ENCODE measurements around the gene BLMH. TPM values are rescaled to one million over a fixed set of nuclear protein-coding genes. Genes with fewer than 3 reads are reported as not detected.

BLMH gene
- total RNA-seq, 2 donors from 2014 or later, result 21.7 to 25.9 TPM

- peak overlapping the region in 1 of 2 donors; percentile 32 for H3K4me3 ChIP-seq
- H3K27ac ChIP-seq, result no peak overlapping the region
- peaks cover 3% of the 10 kb centered on the region for H3K4me1 ChIP-seq (replicated peaks)
- no peak for DNase-seq (ENCODE audit: low spot score)
- no peaks in the 10 kb centered on the region for H3K27me3 ChIP-seq (replicated peaks; ENCODE audit: insufficient read depth)
- no peaks in the 10 kb centered on the region for H3K9me3 ChIP-seq
- TF ChIP-seq CTCF (IDR thresholded peaks at IDR 0.05) (no peak), POLR2AphosphoS5 (IDR thresholded peaks at IDR 0.05) (no peak), POLR2A (IDR thresholded peaks at IDR 0.05) (no peak)
- intact Hi-C loops (cut with DNase I), result loop anchor here (10.0 kb wide), 1 partner anchor 110 kb away; no protein-coding TSS in a partner anchor
- H3K36me3 ChIP-seq, result no peaks in the 10 kb centered on the region
- WGBS, result 24% methylated on average over 12 of the region's 12 CpGs
Observed at GRCh38 chr17:30234964-30235363, 56.8 kb downstream of the BLMH start.

- Histone ChIP-seq H3K4me1 (replicated peaks) (peaks cover 3% of the 10 kb centered on the region), H3K9me3 (no peaks in the 10 kb centered on the region), H3K27ac (no peak overlapping the region), H3K36me3 (no peaks in the 10 kb centered on the region), H3K27me3 (replicated peaks; ENCODE audit: insufficient read depth) (no peaks in the 10 kb centered on the region), H3K4me3 (no peak overlapping the region)
- 91% methylated on average over 6 of the region's 6 CpGs for WGBS
- no peak for DNase-seq (ENCODE audit: low spot score)
- TF ChIP-seq POLR2A (IDR thresholded peaks at IDR 0.05) (no peak), POLR2AphosphoS5 (IDR thresholded peaks at IDR 0.05) (no peak), CTCF (IDR thresholded peaks at IDR 0.05) (no peak)
- intact Hi-C loops (cut with DNase I), result loop anchor here (10.0 kb wide), 1 partner anchor 109 kb away; no protein-coding TSS in a partner anchor
Observed at GRCh38 chr17:30234296-30234695, 57.4 kb downstream of the BLMH start.

GRCh38 chr17:30232824-30233427 lies 58.8 kb downstream of the BLMH start:
- no peak overlapping the region for H3K27ac ChIP-seq
- intact Hi-C loops (cut with DNase I), result loop anchor here (10.0 kb wide), 1 partner anchor 108 kb away; no protein-coding TSS in a partner anchor
- H3K4me3 ChIP-seq, result no peak overlapping the region
- no peaks in the 10 kb centered on the region for H3K36me3 ChIP-seq
- DNase-seq (ENCODE audit: low spot score), result no peak
- TF ChIP-seq POLR2AphosphoS5 (IDR thresholded peaks at IDR 0.05), result no peak
- no peak for TF ChIP-seq CTCF (IDR thresholded peaks at IDR 0.05)
- TF ChIP-seq POLR2A (IDR thresholded peaks at IDR 0.05), result no peak
- H3K4me1 ChIP-seq (replicated peaks), result peaks cover 3% of the 10 kb centered on the region
- H3K27me3 ChIP-seq (replicated peaks; ENCODE audit: insufficient read depth), result no peaks in the 10 kb centered on the region
- no peaks in the 10 kb centered on the region for H3K9me3 ChIP-seq
- WGBS, result 52% methylated on average over 11 of the region's 11 CpGs

- Histone ChIP-seq H3K4me3 (no peak overlapping the region), H3K36me3 (no peaks in the 10 kb centered on the region), H3K4me1 (replicated peaks) (peaks cover 3% of the 10 kb centered on the region), H3K9me3 (no peaks in the 10 kb centered on the region), H3K27me3 (replicated peaks; ENCODE audit: insufficient read depth) (no peaks in the 10 kb centered on the region), H3K27ac (no peak overlapping the region)
- DNase-seq (ENCODE audit: low spot score), result no peak
- WGBS, result 64% methylated on average over 10 of the region's 10 CpGs
- no peak for TF ChIP-seq CTCF (IDR thresholded peaks at IDR 0.05)
- no peak for TF ChIP-seq POLR2A (IDR thresholded peaks at IDR 0.05)
- TF ChIP-seq POLR2AphosphoS5 (IDR thresholded peaks at IDR 0.05), result no peak
- intact Hi-C loops (cut with DNase I), result loop anchor here (10.0 kb wide), 1 partner anchor 107 kb away; no protein-coding TSS in a partner anchor
Observed at GRCh38 chr17:30232015-30232823, 59.5 kb downstream of the BLMH start.
